GM21786 (cell line): ENCODE measurements around the gene SPATA3.

Source experiments
- ATAC-seq: cut with Tn5 transposase; IDR thresholded peaks from one replicate; pipeline ENCODE4 v1.9.1; 2021; ENCODE audit not compliant: unreplicated experiment

Gene SPATA3

DNA sequence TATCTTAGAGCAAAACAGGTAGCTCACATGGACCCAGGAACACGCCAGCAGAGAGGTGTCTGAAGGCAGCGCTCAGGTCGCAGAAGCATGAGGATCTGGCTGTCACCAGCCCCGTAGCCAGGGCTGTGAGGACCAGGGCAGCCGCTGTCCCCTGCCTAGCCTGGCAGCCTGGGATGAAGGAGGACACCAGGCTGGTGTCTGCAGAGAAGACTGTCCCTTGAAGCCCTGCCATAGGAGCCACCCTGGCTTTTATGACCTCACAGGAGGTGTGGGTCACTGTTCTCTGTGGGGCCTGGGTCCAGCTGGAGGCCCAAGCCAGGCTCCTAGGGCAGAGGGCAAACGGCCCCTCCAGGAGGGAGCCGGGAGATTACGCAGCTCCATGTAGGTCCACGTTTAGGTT is at the start of gene SPATA3:
Gene SPATA3 (plus strand): TSS at position 301 of the 400 bp plus-strand sequence. CDS start 113 bp downstream, outside the sequence.
- ATAC-seq: no peak

DNA sequence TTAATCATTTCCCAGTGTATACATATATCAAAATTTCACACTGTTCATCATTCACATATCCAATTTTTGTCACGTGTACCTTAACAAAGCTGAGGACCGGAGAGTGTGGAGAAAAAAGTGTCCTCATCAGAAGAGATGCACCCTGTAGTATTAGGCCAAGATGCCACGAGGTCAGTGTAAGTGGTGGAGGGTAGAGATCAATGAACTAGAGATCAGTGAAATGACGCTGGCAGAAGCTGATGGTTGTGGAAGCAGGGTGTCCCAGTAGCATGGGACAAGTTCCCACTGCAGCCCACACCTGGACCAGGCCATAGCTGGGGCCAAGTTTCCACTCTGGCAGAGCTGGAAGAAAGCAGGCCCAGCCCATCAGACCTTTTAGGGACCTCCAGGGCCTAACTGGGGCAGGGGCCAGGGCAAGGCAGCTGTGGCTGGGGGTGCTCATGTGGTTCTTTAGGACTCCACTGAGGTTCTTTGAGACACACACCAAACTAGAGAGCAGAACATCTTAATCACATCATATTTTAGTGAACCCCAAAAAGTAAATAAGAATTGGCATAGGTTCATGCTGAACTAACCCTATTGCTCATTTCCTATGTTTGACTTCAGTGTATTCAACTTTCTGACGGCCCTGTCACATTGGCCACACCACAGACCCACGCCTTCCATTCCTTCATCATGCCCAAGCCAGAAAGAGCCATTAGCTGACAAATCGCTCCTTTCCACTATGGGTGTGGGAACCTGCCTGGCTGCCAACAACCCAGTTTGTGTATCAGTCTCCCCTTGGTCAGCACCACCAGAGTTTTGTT is 49.3 kb upstream of the SPATA3 start:
- ATAC-seq: no peak

DNA sequence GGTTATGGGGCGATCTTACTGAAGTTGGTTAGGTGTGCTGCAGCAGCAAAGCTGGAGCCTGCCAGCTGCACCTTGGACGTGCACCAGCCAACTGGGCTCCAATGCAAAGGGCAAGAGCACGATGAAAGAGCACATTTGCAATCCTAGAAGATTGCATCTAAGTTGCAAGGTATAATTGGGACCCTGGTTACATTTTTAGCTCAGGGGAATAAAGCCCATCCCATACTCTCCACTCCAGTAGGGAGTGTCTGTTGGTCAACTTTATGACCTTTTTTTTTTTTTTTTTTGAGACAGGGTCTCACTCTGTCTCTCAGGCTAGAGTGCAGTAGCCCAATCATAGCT is 48.7 kb upstream of the SPATA3 start:
- no peak for ATAC-seq

DNA sequence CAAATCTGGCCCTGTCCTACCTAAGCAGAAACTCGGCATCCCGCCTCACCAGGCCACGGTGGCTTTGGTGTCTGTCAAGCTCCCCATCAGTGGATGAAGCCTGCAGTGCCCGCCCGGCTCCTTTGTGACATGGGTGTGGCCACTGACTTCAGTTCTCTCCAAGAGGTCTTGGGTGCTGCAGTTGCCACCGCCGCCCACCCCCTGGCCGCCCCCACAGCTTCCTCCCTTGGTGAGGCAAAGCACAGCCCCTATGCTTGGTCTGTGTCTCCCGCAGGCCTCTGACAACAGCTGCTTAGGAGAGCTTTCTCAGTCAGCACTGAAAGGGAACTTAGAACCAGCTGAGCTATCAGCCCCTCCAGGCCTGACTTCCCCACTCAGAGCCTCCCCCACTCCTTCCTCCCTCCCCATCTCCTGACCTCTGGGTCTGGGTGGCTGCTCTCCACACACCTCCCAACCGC is 48.0 kb upstream of the SPATA3 start:
- ATAC-seq: peak; percentile 31

DNA sequence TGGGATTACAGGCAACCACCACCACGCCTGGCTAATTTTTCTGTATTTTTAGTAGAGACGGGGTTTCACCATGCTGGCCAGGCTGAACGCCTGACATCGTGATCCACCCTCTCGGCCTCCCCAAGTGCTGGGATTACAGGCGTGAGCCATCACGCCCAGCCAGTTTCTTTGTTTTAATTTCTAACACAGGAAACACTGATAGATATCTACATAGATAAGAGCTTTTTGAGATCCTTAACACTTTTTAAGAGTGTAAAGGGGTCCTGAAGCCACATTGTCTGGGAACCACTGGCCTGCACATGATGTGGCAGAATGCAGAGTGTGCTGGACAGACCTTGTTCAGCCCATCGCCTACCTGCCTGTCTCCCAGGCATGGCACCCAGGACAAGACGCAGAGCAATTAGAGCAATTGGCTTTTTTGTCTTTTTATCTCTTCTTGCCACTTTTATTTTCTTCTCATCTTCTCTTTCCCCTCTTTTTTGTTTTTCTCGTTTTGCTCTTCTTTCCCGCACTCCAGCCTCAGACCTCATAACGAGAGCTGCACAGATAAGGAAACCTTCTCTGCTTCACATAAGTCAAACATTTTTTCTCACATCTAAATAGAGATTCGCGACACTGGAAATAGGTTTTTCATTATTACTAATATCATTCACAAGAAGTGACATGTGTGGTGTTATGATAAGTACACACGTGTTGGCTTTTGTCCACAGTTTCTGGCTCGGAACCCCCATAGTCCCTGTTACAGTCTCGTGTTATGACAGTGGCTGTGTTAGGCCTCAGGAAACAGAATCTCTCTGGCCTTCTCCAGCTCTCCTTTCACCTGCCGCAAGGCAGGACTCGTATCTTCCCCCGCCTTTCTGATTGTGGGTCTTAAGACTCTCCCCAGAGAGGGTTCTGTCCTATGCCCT is 45.7 kb upstream of the SPATA3 start:
- ATAC-seq: peak; percentile 57

DNA sequence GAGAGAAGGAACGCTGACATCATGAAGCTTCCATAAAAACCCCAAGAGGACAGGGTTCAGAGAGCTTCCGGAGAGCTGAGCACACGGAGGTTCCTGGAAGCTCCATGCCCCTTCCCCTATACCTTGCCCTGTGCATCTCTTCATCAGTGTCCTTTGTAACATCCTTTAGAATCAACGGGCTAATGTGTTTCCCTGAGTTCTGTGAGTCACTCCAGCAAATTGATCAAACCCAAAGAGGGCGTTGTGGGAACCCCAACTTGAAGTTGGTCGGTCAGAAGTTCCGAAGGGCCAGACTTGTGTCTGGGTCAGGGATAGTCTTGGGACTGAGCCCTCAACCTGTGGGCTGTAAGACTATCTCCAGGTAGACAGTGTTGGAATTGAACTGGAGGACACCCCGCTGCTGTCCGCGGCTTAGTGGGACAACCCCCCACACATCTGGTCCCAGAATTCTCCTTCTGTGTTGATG is 45.0 kb upstream of the SPATA3 start:
- no peak for ATAC-seq

DNA sequence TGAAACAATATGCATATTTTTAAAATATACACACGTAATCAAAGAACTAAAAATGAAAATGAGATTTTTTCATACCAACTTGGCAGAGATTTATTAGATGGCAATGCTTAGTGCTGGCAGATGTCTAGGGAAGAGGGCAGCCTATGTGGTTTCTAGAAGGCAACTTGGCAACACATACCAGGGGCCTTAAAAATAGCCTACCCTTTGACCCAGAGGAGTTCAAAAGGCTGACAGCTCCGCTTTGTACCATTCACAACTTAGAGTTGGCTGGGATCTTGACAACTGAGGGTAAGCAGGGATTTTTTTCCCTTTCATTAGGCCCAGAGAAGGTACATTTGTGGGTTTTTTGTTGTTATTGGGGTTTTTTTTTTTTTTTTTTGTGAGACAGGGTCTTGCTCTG is 44.5 kb upstream of the SPATA3 start:
- no peak for ATAC-seq

DNA sequence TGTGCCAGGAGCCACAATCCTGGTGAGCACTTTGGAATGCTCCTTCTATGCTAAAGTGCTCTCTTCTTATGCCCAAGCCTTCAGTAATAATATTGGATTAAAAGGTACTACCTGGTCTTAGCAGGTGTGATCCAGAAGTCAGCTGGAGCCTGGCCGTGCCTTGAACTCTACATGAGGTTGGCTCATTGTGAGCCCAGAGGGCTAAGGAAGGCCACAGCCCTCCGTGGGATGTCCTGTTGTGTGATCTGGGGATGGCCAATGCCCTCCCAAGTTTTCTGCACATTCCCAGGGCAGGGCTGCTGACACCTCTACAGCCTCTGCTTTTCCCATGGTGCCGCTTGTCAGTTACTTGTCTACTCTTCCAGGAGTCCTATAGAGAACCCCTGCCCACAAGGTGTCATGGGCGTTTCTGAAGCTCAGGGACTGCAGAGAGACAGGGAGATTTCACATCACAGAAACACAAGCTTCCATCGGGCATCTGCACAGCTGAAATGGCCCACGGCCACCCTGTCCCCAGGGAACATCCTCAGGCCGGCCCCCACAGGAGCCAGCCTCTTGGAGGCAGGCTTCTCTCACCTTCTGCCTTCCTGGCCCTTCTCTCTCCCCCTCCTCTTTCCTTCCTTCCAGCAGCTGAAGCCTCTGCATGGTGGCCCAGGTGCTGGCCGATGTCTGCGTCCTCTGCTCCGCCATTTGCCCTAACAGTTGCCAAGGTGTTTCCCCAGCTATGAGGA is 43.5 kb upstream of the SPATA3 start:
- ATAC-seq: no peak

DNA sequence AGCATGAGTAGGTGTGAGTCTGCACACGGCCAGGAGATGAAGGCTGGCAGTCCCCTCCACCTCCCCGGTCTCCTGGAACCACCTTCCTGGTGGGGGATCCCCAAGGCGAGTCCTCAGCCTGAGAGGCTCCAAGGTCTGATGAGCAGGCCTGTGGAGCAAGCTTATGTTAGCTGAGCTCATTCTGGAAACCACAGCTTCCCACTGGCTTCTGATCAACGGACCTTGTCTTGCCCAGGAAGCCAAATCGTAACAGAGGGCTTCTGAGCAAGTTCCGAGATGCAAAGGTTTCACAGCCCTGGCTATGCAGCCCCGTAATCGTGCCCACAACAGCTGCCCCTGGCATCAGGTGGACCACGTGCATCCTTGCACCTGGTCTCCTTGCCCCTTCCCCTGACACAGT is 42.1 kb upstream of the SPATA3 start:
- ATAC-seq: peak; percentile 31

DNA sequence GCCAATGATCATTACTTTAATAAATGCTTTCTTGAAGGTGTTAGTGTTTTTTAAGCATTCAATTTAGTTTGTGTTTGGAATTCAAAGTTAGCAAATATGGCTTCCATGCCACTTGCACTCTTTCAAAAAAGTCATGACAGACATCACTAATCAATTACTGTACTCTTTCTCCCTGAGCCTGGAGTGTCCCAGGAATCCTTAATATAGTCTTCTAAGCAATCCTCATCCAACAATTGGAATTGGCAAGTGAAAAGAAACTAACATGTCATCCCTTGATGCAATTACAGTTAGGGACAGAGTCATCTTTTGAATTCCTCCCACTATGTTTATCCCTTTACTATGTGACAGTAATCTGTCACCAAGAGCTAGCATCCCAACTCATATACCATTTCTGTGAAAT is 41.2 kb upstream of the SPATA3 start:
- no peak for ATAC-seq

DNA sequence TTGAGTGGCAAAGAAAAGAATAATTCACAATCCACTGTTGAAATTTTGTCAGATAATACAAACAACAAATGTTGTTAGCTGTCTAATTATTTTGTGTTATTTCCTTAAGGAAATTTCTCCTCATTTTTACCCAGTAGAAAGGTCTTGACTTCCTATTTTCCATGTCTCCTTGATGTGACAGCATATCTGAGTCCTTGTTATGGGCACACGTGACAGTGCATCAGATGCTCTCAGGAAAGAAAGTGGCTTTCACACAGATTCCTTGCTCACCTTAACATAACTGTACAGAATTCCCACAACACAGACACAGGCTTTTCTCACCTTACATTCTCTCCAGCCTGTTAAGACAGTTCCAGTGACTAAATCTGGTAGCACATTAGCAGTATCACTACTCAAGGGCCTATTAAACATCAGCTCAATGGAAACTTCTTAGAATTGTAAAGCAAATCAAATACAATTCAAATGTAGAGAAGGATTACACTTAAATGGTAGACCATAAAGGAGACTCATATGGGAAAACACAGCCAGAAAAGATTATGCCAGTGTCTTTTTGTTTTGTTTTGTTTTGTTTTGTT is 40.7 kb upstream of the SPATA3 start:
- no peak for ATAC-seq

DNA sequence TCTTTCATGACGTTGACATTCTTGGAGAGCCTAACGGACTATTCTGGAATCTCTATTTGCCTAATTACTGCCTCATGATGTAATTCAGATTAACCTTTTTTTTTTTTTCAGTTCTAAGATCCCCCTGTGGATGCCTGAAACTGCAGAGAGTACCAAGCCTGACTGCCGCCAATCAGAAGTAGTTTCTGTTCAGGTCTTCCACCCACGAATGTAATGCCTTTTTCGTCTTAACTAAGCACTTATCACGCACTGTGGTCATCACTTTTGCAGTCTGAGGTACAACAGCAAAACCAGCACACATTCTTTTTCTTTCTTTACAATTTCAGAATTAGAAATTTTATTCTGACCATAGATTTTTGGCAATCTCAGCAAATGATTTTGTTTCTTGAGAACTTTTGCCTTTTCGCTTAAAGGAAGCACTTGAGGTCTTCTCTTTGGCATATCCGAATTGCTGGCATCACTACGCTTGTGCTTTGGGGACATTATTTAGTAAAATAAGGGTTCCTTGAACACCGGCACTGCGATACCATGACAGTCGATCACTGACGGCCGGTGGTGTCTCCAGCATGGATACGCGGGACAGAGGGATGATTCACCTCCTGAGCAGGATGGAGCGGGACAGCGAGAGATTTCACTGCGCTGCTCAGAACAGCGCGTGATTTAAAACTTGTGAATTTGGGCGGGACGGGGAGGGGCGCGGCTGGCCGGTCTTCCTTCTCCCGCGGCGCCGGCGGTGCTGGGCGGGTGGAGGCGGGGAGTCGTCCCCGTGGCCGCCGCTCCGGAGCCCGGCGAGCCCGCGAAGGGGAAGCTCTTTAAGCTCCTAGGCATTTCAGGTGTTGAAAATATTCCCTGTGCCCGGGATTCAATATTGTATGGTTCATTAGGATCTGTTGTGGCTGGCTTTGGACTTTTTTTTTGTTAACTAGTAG is 38.8 kb upstream of the SPATA3 start:
- ATAC-seq: peak; percentile 72

DNA sequence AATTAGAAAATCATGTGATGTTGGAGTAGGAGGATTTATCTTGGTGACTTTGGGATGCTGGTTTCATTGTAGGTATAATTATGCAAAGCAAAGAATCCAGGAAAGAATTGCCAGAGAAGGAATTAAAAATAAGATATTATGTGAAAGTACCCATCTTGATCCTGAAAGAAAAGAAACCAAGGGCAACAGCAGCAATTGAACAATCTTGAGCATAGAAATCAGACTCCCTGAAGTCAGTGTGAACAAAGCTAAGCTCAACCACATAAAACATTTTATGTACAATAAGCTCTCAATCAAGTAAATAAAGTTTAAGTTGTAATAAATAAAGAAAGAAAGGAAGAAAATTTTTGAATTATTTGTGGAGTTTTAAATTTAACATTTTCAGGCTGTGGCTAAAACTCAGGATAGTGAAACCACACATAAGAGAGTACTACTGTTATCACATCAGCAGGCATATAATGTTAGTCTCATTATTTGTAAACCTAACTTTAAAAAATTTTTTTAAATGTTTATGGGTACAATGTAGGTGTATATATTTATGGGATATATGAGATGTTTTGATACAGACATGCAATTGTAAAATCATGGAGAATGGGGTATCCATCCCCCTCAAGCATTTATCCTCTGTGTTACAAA is 38.0 kb upstream of the SPATA3 start:
- ATAC-seq: no peak

DNA sequence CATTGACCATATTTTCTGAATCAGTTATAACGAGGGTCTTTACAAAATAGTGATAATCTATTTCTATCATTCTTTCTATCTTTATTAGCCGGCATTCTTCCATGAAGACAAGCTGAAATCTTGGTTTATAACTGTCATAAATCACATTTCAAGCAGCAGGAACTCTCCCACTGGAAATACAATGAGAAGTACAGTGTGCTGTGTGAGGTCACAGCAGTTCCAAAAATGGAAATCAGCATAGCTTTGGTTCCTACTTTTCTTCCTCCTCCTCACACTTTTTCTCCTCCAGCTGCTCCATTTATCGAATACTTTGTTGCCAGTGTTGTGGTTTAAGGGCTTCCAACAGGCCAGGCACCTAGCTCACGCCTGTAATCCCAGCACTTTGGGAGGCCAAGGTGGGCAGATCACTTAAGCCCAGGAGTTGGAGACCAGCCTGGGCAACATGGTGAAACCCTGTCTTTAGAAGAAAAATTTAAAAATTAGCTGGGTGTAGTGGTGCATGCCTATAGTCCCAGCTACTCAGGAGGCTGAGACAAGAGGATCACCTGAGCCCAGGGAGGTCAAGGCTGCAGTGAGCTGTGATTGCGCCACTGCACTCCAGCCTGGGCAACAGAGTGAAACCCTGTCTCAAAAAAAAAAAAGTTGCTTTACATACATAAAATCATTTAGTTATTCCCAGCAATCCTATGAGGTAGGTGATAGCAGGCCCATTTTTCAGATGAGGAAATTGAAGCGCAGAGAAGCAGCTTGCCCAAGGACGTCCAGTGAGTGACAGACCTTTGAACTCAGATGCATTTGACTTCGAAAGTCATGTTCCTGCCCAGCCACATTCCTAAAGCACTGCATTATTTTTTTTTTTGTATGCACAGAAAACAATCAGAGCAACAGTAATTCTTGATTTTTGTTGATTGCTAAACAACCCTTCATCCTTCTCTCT is 36.8 kb upstream of the SPATA3 start:
- ATAC-seq: no peak

DNA sequence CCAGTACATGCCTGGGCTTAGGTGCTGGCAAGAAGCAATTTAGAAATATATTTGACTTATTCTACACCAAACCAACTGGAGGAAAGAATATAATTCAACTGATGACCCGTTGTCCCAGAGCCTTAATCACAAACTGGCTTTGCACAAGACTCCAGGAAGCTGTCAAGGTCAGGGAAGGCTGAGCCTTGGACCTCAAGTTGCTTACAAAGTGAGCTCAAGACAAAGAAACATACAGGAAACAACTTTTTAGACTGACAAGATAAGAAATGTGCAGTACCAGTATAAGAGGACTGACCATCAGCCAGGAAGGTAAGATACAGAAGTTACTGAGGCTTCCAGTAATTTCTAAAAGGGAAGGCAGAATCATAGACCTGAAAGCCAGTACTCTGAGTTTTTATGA is 35.9 kb upstream of the SPATA3 start:
- ATAC-seq: no peak

DNA sequence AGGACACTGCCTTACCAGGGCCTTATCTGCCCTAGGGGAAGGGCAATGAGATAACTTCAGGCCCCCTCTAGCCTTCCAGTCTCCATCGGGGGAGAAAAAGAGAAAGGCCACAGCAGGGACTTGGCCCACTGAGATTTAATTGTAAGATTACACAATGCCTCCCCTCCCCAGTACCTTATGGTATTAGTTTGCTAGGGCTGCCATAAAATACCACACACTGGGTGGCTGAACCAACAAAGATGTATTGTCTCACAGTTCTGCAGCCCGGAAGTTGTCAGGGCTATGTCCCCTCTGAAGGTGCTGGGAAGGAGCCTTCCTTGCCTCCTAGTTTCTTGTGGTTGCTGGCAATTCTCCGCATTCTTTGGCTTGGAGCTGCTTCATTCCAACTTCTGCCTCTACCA is 34.8 kb upstream of the SPATA3 start:
- ATAC-seq: no peak

DNA sequence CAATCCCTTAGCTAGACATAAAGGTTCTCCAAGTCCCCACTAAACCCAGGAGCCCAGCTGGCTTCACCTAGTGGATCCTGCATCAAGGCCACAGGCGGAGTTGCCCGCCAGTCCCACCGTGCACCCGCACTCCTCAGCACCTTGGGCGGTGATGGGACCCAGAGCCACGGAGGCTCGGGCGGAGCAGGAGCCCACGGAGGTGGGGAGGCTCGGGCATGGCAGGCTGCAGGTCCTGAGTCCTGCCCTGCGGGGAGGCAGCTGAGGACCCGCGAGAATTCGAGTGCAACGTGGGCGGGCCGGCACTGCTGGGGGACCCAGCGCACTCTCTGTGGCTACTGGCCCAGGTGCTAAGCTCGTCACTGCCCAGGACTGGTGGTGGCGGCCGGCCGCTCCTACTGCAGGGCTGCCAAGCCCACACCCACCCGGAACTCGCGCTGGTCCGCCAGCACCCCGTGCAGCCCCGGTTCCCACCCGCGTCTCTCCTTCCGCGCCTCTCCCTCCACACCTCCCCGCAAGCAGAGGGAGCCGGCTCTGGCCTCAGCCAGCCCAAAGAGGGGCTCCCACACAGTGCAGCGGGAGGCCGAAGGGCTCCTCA is 31.7 kb upstream of the SPATA3 start:
- no peak for ATAC-seq

DNA sequence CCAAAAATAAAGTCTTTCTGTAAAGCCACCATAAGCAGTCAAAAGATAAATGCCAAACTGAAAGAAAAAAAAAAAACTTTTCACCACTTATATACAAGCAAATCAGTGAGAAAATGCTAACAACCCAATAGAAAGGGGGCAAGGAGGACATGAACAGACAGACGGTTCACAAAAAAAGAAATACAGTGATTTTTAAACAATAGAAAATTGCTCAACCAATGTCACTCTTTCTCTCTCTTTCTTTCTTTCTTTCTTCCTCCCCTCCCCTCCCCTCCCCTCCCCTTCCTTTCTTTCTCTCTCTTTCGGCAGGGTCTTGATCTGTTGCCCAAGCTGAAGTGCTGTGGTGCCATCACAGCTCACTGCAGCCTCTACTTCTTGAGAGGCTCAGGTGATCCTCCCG is 28.8 kb upstream of the SPATA3 start:
- no peak for ATAC-seq
